Left ventricle myocardium superior (tissue), 1 donor: ENCODE results near the gene CAPZB. TPM values are rescaled to one million over a fixed set of nuclear protein-coding genes. Genes with fewer than 3 reads are reported as not detected.

Experiments used
- ATAC-seq: fragments of 200-7000 bp; cut with Tn5 transposase; one replicate; pipeline ENCODE4 v1.9.1; 2020; ENCODE audit warnings: mild to moderate bottlenecking, moderate library complexity
- DNase-seq: peaks from one replicate; pipeline ENCODE4 v3.0.0-alpha.2; 2020
- intact Hi-C: fragments of 100-400 bp; cut with micrococcal nuclease; formaldehyde crosslinking; loops from one replicate; pipeline ENCODE4 v1.11.0; 2022
- total RNA-seq: library from RNA; stranded (reverse); fragmentation: NEBNext Ultra II Directional; extraction: Animal tissue kit (Norgen Biotek cat#: 25700); gene quantifications from one replicate; pipeline ENCODE4 v1.2.1, GENCODE V29; 2021
- donor health status: DM: no; HTN: yes; CAD: no; lungs with severe emphysema.

The CAPZB gene
- total RNA-seq, 1 donor from 2014 or later: 252 TPM

GRCh38 chr1:19421365-19421764 is 64.0 kb downstream of the CAPZB start:
- intact Hi-C loops: no loop called here
- no peak for ATAC-seq
- DNase-seq: no peak

- no peak for ATAC-seq
- intact Hi-C loops: no loop called here
Observed at GRCh38 chr1:19420606-19421005, 64.7 kb downstream of the CAPZB start.

GRCh38 chr1:19419691-19420090 is 65.6 kb downstream of the CAPZB start:
- no peak for DNase-seq
- intact Hi-C loops: no loop called here
- no peak for ATAC-seq

More at GRCh38 chr1:19420606-19421005, 64.7 kb downstream of the CAPZB start:
- no peak for DNase-seq

DNA sequence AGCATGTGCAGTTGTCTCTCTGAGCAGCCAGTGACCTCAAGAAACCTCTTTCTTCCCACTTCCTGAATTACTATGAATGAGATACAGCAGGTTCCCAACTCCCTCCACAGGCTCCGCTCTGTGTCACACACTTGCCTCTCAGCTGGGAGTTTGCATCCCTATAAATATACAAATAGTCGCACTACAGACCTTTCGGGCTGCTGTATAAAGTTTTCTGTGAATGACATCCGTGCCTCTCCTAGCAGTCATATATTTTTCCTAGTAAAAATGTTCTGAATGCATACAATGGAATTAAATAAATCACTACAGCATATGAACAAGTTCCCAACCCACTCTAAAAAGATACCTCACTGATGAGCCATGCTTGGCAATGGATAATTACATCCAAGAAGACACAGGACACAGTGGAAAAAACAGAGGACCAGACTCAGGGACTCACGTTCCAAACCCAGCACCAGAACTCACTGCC is 66.8 kb downstream of the CAPZB start:
- intact Hi-C loops: no loop called here
- ATAC-seq (peak; percentile 13), DNase-seq (no peak)

DNA sequence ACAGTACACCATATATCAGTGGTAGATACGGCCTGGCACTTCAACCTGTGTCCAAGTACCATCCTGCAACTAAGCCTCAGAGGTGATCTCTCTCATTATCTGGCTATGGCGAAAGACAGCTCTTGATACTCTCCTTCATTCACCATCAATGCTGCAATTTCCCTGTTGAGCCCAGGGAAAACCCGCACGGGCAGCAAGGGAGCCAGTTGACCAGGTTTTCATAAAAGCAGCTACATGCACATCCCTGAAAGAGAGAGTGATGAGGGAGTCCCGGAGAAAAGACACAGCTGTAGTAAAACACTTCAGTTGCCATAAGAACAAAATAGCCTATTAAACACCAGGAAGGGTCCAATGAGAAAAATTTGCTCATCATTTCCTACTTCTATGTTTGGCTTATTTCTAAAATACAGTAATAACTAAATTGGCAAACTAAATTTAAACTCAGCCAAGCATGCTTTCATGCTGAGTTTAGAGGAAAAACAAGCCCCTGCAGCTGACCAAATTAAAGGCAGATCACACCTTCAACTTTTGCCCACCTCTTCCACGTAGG is 68.3 kb downstream of the CAPZB start:
- intact Hi-C loops: no loop called here

GRCh38 chr1:19416145-19416544 is 69.2 kb downstream of the CAPZB start:
- no peak for DNase-seq
- intact Hi-C loops: no loop called here
- ATAC-seq: no peak

More for the DNA sequence above, 68.3 kb downstream of the CAPZB start:
- no peak for DNase-seq
- peak; percentile 19 for ATAC-seq

GRCh38 chr1:19414515-19415121 is 70.7 kb downstream of the CAPZB start:
- intact Hi-C loops: no loop called here

DNA sequence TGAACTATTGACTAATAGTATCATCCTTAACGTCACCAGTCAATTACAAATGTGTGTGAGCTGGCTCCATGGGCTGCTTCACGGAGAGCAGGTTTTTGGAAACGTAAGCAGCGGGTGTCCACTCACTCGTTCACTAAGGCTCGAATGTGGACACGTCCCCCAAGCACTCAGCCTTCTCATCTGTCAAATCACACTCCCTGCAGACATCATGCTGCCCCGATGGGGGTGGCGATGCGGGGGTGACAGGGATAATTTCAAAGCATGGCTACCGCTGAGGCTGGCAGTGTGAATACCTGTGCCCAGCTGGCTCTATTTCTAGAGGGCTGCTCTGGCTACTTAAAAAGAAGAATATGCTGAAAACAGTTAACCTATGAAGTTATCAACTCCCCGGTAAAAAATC is 71.3 kb downstream of the CAPZB start:
- no peak for ATAC-seq
- intact Hi-C loops: no loop called here
- no peak for DNase-seq

More at GRCh38 chr1:19414515-19415121, 70.7 kb downstream of the CAPZB start:
- ATAC-seq (peak; percentile 72), DNase-seq (no peak)

DNA sequence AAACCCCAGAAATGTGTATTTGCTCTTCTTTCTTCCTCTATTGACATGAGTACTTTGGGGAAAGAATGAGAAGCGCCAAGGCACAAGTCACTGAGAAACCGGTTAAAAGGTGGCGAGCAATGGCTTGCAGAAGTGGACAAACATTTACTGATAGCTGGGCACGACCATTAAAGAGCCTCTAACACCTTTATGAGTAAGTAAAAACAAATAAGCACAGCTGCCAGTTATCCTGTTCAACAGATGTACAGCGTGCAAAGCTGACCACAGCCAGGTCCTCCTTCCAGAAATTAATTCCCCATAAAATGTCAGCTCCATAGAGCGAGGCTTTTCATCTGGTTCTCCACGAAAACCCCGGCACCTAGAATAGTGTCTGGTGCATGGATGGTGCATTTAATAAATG is 72.7 kb downstream of the CAPZB start:
- intact Hi-C loops: no loop called here
- DNase-seq (no peak), ATAC-seq (no peak)

DNA sequence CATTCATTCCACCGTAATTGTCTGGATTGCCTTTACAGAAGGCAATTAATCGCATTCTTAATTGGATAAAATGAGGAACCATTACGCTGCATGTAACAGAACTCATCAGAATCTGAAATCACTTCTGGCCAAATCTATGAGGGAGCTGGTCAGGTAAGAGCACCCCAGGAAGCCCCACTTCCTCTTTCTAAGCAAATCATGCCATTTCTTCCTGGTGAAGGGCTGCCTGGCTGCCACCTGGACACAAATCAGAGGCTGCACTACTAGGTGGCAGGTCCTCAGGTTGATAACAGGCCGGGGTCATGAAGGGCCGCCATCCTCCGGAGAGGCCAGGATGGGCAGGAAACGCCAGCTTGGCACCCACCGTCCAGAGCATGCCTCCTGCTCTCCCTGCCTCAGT is 73.7 kb downstream of the CAPZB start:
- ATAC-seq (no peak), DNase-seq (no peak)

DNA sequence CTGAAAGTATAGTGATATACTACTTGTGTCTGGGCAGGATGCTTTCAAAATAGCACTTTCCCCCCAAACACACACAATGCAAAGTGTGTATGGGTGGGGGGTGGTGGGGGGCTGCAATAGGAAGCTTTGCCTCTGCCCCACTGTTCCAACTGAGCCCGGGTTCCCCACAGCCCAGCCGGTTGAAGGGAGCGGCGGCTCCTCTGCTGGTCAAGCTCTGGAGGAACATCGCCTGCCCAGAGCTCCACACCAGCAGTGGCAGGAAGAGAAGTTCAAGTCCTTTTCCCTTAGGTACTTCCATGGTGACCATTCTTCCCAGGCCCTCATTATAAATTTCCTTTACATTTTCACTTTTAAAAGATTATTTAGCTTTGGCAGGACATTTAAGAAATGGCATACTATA is 74.9 kb downstream of the CAPZB start:
- ATAC-seq (no peak), DNase-seq (no peak)
- intact Hi-C loops: no loop called here

More for the DNA sequence above, 73.7 kb downstream of the CAPZB start:
- intact Hi-C loops: no loop called here

GRCh38 chr1:19409477-19410341 is 75.6 kb downstream of the CAPZB start:
- intact Hi-C loops: no loop called here
- no peak for DNase-seq
- no peak for ATAC-seq

GRCh38 chr1:19407494-19408096 is 77.7 kb downstream of the CAPZB start:
- DNase-seq (no peak), ATAC-seq (no peak)
- intact Hi-C loops: no loop called here

- intact Hi-C loops: no loop called here
- DNase-seq (no peak), ATAC-seq (no peak)
Observed at GRCh38 chr1:19406680-19407079, 78.7 kb downstream of the CAPZB start.

DNA sequence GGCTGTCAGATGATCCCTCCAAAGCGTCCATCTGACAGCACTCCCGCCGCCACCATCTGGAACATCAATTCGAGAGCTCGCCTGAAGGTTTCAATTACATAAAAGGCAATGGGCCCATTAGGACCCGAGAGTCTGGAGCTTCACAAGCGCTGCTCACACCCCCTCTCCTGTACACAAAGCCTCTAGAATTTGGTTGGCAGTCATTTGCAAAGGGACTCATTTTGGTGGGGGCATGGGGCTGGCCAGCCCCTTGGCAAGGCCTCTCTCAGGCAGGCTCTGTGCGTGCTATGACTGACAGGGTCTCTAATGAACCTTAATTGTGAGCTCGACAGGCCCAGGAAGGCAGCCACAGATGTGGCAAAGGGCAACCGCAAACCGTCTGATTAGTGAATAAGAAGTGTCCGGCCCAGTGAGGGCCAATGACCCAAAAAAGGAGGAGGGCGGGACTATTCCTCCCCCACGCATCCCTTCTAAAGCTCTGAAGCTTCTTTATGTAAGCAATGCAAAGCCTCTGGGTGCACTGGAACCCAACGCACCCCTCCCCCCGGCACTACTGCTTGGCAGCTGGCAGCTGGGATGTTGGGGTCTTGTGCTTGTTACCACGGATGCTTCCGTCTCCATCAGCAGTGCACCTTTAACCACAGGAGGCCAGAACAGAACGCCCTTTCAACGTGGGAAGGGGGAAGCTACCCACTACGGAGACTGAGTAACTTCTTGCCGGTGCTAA is 79.4 kb downstream of the CAPZB start:
- intact Hi-C loops: no loop called here
- DNase-seq (no peak), ATAC-seq (peak; percentile 14)

GRCh38 chr1:19405195-19405760 is 80.1 kb downstream of the CAPZB start:
- no peak for DNase-seq
- intact Hi-C loops: no loop called here
- peak; percentile 53 for ATAC-seq

DNA sequence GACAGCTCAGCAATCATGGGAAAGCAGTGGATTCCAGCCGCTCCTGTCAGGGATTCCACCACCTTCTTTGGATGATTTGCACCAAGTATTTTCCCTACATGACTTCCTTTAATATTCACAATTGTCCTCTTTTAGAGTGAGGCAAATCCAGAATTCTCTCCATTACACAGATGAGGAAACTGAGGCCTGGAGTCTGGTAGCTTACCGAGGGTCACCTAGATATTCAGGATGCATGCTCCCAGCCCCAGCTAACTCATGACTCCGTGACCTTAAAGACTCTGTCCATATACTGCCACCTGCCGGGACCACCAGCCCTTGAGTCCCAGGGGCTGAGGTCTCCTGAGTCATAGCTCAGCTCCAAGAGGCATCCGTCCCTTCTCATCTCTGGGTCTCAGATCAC is 80.6 kb downstream of the CAPZB start:
- intact Hi-C loops: no loop called here
- DNase-seq (no peak), ATAC-seq (no peak)

GRCh38 chr1:19403256-19403655 is 82.1 kb downstream of the CAPZB start:
- DNase-seq: no peak
- no peak for ATAC-seq
- intact Hi-C loops: no loop called here
